Hematopoietic multipotent progenitor cell treated with erythropoietin and hydrocortisone succinate and interleukin-3 and kit ligand, for 8 days (in vitro differentiated cells): Measurements from ENCODE around the gene HDAC9.

Source experiments
- DNase-seq: peaks from one replicate; pipeline ENCODE4 v3.0.0-alpha.2; 2015

The HDAC9 gene

DNA sequence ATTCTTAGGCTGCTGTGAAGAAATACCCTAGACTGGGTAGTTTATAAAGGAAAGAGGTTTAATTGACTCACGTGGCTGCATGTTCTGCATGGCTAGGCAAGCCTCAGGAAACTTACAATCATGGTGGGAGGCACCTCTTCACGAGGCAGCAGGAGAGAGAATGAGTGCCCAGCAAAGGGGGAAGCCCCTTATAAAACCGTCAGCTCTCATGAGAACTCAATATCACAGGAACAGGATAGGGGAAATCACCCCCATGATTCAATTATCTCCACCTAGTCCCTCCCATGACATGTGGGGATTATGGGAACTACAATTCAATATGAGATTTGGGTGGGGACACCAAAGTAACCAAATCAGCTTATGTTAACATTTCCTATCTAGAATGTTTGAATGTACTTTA is 362.7 kb downstream of the HDAC9 start:
- DNase-seq = no peak

DNA sequence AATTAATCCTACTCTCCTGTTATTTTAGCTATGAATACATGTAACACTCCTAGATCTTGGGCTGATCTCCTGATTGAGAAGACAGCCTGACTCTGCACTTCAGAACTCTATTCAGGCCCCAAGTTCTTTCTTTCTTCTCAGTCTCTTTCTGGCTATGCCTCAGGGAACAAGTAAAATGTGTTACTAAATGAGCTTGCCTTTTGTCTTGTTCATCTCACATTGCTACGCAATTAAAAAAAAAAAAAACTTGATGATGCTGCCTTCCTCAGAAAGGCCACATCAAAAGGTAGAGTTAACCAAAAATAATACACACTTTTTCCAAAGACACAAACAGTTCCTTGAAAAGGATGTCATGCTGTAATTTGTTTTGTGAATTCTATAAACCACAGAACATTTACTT is 363.8 kb downstream of the HDAC9 start:
- DNase-seq = no peak

DNA sequence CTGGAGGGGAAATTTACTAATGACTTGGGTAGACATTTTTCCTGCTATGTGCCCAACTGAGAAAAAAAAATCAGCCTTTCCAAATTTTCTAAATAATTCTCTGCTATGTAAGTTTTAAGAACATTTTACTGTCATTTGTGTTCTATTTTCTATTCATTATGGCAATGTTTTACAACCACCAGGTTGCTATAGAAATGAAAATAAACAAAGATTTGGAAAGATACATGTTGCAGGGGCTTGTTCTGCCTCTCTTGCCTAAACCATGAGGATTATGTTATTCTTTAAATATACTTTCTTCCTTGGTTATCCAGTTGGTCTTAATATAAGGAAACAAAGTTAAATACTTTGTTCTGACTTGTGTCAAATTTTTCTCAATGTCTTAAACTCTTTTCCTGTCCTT is 364.7 kb downstream of the HDAC9 start:
- no peak for DNase-seq

DNA sequence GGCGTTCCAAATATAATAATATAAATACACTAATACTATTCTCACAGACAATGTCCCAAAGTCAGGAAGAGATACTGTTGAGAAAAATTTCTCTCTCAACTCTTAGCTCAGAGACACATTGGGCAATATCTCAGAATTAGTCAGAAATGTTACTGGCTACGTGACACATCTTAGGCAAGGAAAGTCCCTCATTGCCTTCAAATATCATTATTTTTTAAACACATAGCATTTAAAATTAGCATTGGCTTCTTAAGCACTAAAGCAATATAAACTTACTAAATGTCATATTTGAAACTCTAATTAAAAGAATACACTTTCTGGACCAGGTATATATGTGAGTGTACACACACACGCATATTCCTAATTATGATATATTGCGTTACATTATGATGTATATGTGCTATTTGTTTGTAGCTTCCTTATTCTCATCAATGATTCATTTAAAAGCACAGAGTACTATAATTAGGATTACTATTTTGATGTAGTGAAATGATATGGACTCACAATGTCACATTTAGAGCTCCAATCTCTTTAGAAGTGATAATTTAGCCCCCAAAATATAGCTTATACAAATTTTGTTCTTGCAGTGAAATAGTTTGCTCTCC is 366.1 kb downstream of the HDAC9 start:
- DNase-seq = no peak

DNA sequence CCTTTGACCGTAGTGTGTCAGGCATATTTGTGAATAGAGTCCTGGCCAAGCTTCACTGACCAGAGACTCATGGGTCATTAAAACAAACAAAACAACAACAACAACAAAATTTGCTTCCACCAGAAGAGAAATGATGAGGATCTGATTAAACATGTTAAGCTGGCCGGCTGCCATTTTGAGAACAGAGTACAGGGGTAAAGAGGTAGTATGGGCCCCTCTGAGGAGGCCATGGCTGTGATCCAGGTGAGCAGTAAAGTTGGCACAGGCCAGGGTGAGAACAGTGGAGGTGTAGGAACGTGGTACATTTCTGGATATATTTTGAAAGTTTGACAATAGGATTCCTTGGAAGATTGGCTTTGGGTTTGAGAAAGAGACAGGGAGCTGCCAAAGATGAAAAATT is 369.4 kb downstream of the HDAC9 start:
- no peak for DNase-seq

DNA sequence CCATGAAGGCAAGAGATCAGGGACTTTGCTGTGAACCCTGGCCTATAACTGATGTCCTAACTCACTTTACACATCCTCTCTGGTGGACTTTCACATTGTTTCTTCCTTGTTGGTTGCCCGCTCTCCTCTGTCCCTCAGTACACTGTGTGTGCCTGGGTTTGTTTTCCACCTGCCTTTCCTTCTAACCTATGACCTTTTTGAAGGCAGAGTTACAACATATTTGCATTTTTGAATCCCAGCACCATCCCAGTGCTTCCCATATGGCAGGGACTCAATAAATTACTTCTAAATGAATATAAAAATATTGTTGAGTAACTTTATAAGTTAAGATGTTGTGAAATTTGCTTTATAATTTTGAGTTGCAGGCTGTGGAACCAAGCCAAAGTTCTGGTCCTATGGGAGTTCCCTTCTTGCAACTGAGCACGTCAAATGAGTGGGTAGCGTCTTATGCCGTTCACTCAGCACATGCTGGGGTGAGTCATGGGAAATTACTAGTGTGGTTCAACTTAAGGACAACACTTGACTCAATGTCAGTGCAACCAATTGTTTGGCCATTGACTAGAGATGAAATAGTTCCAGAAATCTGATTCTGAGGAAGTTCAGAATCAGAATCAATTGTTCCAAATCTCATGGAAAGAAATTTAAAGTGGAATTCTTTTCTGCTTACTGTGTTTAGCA is 370.9 kb downstream of the HDAC9 start:
- no peak for DNase-seq

DNA sequence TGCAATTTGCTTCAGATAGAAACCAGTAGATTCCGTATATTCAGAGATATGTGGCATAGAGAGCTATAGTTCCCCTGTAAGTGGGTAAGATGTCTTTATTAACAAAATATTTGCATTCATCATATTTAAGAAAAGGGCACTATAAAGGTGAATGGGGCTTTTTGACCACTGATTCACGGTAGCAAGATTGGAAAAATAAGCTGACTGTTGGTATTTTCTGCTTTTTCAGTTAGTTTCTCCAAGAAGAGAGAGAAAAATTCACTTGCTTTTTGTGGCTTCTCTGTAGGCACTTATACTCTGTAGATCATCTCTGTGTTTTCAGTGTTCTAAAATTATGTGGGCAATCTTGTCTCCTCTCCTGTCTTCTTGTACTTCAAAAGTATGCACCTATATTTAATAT is 376.8 kb downstream of the HDAC9 start:
- DNase-seq = no peak

DNA sequence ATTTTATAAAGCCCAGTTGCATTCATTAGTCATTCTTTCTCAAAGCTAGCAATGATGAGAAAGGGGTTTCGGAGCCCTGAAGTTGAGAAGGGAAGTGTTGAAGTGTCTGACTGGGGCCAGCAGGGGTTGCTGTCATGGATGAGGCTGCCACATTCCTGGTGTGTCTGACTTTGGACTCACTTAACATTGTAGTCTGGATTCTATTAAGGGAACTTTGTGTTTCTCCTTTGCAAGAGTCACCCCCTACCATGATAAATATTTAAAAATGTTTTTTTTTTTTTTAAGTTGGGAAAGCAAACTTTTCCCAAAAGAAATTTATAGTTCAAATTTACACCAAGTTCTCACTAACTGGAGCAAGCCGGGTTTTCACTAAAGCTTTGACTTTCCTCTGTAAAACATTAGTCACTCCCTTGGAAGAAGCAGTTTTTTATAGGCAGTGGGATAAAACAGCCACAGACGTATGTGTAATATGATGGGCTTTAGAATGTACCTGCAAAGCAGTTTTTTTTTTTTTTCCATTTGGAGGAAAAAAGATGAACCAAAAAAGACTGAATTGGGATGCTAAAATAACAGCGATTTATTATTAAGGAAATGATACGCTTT is 378.3 kb downstream of the HDAC9 start:
- no peak for DNase-seq

DNA sequence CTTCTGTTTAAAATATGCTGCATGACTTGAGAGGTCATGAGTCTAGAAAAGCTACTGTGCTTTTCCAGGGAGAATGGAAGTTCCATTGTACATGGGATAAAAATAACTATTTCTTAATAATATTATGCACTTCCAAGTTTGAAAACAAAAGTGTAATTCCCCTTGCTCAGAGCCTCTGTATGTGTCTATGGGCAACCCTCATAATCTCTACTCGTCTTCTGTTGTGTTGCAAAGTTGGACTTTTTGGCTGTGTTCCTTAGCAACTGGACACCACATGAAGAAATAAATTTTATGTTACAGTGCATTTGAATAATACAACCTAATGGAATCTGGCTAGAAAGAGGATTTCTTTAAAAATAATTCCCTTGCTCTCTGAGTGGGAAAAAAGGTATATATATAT is 379.3 kb downstream of the HDAC9 start:
- DNase-seq = no peak

DNA sequence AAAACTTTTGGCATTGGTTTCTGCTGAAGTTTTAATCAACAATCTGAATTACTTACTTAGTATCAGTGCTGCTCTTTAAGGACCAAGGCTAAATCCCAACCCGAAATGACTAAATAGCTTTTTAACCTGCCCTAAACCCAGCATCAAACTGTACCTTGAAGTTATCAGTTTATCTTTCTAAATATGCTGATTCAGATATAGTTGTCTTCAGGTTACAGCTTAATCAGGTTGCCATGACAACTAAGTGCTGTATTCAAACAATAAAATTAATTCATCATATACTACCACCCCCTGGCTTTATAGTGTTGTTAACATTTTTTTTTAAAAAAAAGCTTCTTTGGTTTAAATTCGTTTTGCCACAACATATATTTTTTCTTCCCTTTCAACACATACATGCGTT is 382.3 kb downstream of the HDAC9 start:
- DNase-seq = no peak

DNA sequence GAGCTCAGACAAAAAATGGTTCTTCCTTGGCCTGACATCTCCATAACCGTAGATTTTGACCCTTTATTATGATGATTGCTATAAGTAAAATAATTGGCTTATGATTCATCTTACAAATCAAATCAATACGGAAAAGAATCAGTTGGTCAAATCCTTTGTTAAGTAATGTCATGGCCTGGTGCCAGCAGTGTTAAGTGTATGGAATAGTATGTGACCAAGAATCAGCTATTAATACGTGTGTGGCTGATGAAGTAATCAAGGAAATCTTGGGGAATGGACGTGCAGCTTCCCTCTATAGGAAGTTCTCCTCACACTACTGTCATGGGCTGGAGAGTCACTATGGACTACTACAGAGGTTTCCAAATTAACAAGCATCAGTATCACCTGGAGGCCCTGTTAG is 391.3 kb downstream of the HDAC9 start:
- DNase-seq = no peak

DNA sequence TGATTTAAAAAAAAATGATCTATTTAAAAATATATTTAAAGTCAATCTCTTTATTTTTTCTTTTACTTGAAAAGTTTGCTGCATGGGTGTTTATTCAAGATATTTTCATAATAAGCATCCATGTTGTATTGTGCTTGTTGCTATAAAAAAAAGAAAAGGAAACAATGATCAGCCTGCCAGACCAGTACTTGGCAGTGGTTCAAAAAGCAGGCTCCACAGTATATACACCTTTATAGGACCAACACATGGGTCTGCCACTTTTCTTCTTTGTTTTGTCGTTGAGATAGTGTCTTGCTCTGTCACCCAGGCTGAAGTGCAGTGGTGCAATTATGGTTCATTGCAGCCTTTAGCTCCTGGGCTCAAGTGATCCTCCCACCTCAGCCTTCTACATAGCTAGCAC is 393.9 kb downstream of the HDAC9 start:
- DNase-seq = no peak

DNA sequence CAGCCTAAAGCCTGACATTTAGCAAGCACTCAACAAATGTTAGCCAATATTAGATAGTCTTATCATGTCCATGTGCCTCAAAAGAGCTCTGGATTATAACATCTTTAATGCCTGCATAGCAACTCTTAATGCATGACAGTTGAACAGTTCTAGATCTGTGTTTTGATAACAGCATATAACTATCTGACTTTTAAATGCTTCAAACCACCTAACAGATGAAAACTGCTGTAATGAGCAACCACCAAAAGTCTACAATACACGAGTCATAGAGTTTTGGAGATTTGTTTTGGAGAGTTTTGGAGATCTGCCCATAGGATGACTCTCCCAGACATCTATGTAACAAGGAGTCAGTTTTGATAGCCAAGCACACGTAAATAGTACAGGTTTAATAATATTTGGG is 394.6 kb downstream of the HDAC9 start:
- no peak for DNase-seq

DNA sequence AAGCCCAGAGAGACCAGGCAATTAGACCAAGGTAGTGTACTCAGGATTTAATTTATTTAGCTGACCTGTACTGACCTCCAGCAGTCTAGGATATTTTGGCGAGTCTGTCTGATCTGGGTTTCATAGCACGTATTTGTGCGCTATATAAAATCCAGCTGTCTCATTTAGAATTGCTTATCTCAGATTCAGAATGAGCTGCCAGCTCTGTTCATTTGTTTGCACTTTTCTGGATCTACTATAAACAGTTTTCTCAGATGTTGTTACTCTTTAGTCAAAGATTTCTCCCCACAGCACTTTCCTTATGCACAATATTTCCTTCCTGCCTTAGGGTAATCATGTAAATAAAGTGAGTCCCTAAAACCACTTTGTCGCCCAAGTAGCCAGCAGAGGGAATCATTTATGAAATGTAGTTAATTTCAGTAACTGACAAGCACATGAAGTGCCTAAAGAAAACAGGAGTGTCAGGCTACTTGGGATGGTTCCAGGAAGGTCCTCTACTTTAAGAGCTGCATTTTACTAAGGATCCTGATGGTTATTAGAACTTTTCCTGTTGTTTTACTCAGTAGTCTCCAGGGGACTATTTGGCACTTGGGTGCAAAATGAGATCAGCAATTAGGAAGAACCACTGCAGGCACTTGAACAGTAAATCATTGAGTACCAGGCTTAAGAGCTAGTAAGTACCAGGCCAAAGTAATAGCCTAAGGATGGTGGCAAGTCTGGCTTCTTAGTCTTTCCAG is 395.5 kb downstream of the HDAC9 start:
- DNase-seq = no peak

DNA sequence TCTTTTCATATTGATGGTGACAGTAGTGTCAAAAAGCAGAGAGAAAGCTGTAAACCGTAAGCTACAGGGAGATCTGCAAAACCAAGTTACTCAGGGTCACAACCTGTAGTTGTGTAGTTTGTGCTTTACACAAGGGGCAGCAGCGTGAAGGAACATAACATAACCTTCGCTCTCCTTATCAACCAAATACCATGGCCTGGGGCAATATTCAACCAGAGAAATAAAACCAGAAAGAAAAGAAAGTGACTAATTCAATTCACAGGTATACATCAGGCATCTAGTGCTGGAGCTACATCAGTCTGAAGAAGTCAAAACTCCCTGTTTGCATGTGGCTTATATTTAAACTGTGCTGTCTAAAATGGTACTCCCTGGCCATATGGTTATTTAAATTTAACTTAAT is 397.6 kb downstream of the HDAC9 start:
- DNase-seq = no peak

DNA sequence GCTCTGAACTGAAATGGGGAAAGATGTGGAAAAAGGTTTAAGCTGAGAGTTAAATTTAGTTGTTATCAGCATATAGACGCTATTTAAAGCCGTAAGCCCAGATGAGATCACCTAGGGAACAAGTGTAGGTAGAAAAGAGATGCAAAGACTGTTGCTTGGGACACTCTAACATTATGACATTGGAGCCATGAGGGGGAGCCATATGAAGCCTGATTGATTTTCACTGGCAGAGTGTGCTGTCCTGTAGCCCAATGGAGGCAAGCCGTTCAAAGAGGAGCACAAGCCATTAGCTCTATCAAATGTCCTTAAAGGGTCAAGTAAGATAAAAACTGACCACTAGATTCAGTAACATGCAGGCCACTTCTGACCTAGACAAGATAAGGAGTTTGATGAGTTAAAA is 398.6 kb downstream of the HDAC9 start:
- DNase-seq = no peak

DNA sequence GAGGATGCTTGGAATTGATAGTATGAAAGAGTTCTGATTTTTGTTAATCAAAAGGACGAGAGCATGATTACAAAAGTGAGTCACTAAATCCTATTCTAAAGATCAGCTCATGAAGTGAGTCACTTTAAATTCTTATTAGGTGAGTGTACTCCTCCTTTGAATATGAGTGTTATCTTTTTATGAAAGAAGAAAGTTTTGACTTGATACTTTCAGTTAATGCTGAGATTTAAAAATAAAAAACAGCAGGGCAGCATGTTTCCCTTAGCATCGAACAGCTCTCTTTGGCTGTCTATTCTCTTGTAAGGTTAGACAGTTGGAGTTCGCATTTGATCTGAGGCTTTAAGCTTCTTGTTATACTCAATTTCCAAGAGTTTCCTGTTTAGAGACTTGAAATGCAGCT is 399.9 kb downstream of the HDAC9 start:
- DNase-seq = no peak

DNA sequence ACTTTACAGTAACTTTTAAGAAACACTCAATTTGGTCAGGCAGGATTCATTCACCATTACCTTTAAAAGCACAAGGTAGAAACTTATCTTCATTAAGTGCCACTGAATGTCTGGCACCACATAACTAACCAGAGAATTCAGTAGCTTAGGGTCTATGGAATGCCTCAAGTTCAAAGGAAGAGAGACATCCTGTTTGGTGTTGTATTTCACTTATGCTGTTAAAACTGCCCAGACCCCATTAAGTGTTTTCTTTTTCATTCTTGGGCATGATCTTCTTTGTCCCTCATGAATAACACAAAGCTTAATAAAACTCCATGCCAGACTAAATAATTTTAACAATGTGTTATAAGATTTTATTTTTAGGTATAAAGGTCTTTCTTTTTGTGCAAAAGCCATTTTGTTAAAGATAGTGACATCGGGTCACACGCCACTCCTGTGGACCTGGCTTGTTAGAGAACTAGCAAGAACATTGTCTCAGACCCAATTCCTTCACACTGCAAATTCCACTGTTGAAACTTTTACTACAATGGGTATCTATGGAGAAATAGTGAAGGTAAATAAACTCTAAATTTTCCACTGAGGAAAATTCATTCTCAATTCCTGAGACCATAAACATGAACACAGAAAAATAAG is 400.9 kb downstream of the HDAC9 start:
- DNase-seq = no peak

DNA sequence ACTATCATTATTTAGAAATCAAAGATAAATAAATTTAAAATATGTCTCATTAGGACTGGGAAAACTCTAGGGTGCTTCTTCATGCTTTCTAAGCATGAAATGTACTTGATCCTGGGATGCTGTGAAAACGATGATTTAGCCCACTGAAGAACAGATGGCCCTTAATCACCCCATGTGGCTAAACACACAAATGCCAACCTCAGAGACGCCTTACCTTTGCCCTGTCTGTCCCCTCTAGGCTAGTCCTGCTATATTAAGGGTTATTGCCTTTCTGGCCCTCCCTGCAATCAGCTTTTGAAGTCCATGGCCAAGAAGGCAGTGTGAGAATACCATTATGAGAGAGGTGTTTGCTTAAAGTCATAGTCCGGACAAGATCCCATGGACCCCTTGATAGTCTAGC is 404.7 kb downstream of the HDAC9 start:
- no peak for DNase-seq

DNA sequence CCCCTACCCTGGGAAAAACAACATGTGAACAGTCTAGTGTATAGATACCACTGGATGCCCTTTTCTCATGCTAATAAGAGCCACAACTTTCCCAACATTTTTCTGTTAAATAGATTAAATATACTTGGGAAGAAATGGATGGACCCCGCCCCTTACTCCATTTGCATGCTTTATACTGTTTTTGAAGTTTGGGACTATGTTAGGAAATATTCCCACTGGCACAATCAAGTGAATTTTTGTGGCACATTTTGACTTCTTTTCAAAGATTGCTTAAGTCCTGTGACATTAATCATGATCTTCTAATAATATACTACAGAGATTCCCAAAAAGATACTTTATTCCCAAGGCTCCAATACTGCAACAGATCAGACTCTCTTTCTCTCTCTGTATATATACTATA is 405.3 kb downstream of the HDAC9 start:
- DNase-seq = no peak

DNA sequence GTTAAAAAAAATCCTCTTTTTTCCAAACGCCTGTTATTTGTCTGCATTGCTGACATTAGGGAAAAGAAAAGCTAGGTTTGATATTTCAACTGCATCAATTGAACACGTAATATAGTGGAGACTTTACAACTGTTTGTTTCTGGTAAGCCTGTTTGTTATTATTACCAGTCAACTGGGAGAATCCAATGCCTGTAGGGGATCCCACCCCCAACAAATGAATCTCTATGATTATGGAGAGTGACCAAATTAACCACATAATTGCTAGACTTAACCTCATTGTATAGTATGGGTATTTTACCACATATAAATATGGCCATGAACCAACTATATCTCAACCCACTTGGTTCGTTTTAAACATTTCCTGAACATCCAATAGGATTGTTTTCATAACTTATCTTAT is 405.8 kb downstream of the HDAC9 start:
- DNase-seq = no peak

DNA sequence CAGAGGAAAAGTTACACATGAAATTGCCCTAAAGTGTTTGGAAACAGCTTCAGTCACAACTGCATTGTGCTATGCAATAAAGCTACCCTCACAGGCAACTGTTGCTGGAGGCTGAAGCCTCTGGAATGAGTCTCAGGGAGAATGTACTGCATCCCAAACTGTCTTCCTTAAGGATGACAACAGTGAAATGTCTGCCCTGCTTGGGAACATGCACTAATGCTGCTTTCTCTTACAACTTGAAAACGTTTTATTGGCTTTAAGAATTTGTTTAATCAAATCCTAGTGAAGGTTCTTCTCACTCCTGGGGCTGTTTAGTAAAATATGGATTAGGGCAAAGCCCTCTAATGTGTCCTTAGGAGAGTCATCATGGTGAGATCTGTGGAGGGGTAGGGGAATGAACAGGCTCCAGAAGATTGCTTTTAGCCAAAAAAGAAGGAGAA is 406.5 kb downstream of the HDAC9 start:
- DNase-seq = no peak

DNA sequence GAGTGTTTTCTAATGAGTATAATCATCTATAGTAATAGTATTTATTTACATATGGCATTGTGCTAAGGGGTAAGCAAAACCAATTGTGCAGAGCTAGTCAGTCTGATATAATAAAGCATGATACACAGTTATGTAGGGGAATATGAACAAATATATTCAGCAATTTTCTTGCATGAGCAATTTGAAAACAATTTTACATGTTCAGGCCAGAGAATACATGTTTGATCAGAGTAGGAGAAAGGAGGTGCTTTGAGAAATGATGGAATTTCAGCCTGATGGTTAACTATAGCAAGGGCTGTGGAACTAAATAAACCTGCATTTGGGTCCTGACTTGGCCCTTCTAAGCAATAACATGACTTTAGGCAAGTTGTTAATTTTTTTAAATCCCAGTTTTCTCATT is 407.3 kb downstream of the HDAC9 start:
- no peak for DNase-seq

DNA sequence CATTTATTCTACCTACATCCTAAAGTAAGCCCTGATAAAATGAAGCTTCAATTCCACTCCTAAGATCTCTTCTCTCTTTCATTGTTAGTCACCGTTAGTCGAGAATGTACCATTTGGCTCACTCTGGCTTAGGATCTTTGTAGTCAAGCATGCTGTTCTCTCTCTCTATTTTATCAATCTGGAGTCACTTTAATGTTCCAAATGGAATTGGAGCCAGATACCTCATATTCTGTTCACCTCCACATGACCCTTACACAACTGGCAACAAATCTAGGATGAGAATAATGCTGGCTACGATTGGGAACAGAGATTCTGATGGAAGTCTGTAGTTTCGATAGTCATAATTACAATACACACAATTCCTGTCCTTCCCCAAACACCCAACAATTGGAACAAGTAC is 408.1 kb downstream of the HDAC9 start:
- DNase-seq = no peak
